ENCODE results near the gene MBOAT2. TPM values are rescaled to one million over a fixed set of nuclear protein-coding genes. Genes with fewer than 3 reads are reported as not detected.

MBOAT2 gene
- total and polyA plus RNA-seq, 2 of the 13 experiments (the other 11 are each of a cell fraction or from before 2014, with no cell fraction given): 0.11 to 0.36 TPM

DNA sequence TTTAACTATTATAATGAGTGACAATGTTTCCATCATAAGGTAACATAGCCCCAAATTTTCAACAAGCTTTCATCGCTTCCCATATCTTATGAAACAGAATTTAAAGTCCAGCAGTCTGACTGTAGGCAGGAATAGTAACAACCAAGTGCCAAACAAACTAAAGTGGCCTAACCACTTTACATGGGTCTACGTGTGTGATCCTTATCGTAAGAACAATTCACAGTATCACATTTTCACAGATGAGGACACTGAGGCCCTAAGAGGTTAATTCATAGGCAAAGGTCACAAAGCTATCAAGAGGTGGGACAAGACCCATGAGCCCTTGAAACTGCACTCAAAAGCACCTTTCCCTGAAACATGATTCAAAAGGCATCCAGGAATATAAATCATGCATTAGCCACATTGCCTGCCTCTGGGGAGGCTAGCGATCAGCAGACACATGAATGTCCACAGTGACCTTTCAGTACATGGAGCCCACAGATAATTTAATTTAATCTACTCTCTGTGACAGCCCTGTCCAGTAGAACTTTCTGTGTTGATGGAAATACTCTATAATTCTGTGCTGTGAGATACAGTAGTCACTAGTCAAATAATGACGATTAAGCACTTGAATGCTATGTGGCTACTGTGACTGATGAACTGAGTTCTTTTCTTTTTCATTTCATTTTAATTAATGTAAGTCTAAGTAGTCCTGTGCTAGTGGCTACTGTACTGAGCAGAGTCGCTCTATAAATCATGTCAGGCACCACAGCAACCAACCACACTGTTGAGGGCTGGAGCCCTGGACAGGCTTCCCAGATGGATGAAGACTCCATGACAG, 196.4 kb downstream of the MBOAT2 start:
- peaks cover 5% of the 10 kb centered on the region; the same call in 1 of the 2 replicates for H3K4me1 ChIP-seq (ENCODE audit: insufficient read depth, low read length)
- peak; percentile 8 for FAIRE-seq
- in situ Hi-C loops (cut with HindIII; ENCODE audit: extremely low pct_ligation_motif_present, low pct_unique_long_range_greater_than_20kb): no loop called here

DNA sequence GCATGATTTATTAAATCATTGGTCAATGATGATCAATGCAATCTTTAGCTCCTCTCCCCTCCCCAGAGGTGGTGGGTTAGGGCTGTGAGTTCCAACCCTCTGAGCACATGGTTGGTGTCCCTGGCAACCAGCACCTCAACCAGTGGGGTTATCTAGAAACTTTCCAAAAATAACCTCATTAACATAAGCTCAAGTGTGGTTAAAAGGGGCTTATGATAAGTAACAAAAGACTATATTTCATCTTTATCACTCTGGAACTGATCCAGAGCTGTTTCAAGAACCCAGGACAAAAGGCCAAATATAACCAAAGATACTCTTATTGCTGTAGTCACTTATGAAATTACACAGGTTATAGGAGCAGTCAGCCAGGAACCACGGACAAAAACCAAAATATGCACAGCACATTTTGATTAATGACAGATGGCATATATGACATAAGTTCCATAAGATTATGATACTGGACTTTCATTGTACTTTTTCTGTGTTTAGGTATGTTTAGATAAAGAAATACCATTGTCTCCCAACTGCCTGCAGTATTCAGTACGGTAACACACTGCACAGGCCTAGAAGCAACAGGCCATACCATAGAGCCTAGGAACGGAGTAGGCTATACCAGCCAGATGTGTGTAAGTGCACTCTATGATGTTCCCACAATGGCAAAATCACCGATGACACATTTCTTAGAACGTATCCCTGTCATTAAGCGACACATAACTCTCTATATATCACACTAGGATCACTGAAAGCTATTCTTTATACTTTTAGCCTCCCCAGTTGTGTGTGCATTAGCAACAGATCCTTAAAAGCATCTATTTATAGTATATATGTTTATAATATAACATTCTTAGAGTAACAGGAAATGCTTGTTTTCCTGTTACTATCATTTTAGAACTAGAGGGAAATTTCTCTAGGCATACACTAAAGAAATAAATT, 197.9 kb downstream of the MBOAT2 start:
- Histone ChIP-seq H3K27ac (ENCODE audit: extremely low read length, insufficient read depth, low read length) (no peak overlapping the region), H3K4me2 (ENCODE audit: low read depth, low read length) (no peak overlapping the region), H3K79me2 (ENCODE audit: insufficient read depth, low read length) (no peaks in the 10 kb centered on the region), H3K36me3 (replicated peaks in 1 of 2; ENCODE audit: control insufficient read depth in 1 of 2, insufficient read depth in 2 of 2, low read length in 2 of 2) (peaks cover 16 to 61% of the 10 kb centered on the region in 2 experiments), H3K27me3 (ENCODE audit: control insufficient read depth in 1 of 2, insufficient read depth in 2 of 2, low read length in 2 of 2) (no peaks in the 10 kb centered on the region), H4K20me1 (ENCODE audit: insufficient read depth, low read length) (no peaks in the 10 kb centered on the region), H3K9me3 (ENCODE audit: low read length) (no peaks in the 10 kb centered on the region), H3K9ac (ENCODE audit: insufficient read depth, low read depth, low read length) (no peak overlapping the region), H3K4me3 (replicated peaks in 1 of 3; ENCODE audit: insufficient read depth in 1 of 3, low read depth in 2 of 3, low read length in 3 of 3) (no peak overlapping the region), H2AFZ (ENCODE audit: low read length) (no peak overlapping the region), H3K4me1 (ENCODE audit: insufficient read depth, low read length) (peaks cover 5% of the 10 kb centered on the region; the same call in 1 of the 2 replicates)
- POLR2A ChIA-PET: no interaction called here
- no peak for TF ChIP-seq ZNF781 (CRISPR knock-in tag; IDR thresholded peaks at IDR 0.05; ENCODE audit: borderline replicate concordance, not compliant biosample characterization)
- TF ChIP-seq KAT8 (CRISPR knock-in tag; IDR thresholded peaks at IDR 0.05): no peak
- TF ChIP-seq ZFP36L1 (CRISPR knock-in tag; IDR thresholded peaks at IDR 0.05): no peak
- TF ChIP-seq NFE2L2 (IDR thresholded peaks at IDR 0.05; ENCODE audit: low read length): no peak
- no peak for TF ChIP-seq ZNF232 (CRISPR knock-in tag; IDR thresholded peaks at IDR 0.05; ENCODE audit: borderline replicate concordance)
- TF ChIP-seq ZNF367 (CRISPR knock-in tag; IDR thresholded peaks at IDR 0.05; ENCODE audit: borderline replicate concordance): no peak
- no TSS peak for BruUV-seq (replicated peaks)
- FAIRE-seq: peak; percentile 12
- in situ Hi-C loops (cut with HindIII; ENCODE audit: extremely low pct_ligation_motif_present, low pct_unique_long_range_greater_than_20kb): no loop called here
- WGBS (ENCODE audit: low lambda C conversion rate): 96% methylated on average over 6 of the region's 6 CpGs
- no peak for DNase-seq (ENCODE audit: low spot score)
- intact Hi-C loops (cut with micrococcal nuclease; ENCODE audit: unreplicated experiment): no loop called here
- CTCF ChIA-PET (ENCODE audit: low intra/inter-chr PET ratio, low total read pairs): no interaction called here
- ATAC-seq: no peak

More for the DNA sequence above, 196.4 kb downstream of the MBOAT2 start:
- Histone ChIP-seq H3K9me3 (ENCODE audit: low read length) (no peaks in the 10 kb centered on the region), H3K27ac (ENCODE audit: extremely low read length, insufficient read depth, low read length) (no peak overlapping the region), H2AFZ (ENCODE audit: low read length) (no peak overlapping the region), H3K36me3 (replicated peaks in 1 of 2; ENCODE audit: control insufficient read depth in 1 of 2, insufficient read depth in 2 of 2, low read length in 2 of 2) (peaks cover 17 to 64% of the 10 kb centered on the region in 2 experiments), H3K4me2 (ENCODE audit: low read depth, low read length) (no peak overlapping the region), H3K79me2 (ENCODE audit: insufficient read depth, low read length) (no peaks in the 10 kb centered on the region), H3K4me3 (replicated peaks in 1 of 3; ENCODE audit: insufficient read depth in 1 of 3, low read depth in 2 of 3, low read length in 3 of 3) (no peak overlapping the region), H4K20me1 (ENCODE audit: insufficient read depth, low read length) (no peaks in the 10 kb centered on the region; the same call in 1 of the 2 replicates), H3K27me3 (ENCODE audit: control insufficient read depth in 1 of 2, insufficient read depth in 2 of 2, low read length in 2 of 2) (no peaks in the 10 kb centered on the region), H3K9ac (ENCODE audit: insufficient read depth, low read depth, low read length) (no peak overlapping the region)
- ChIA-PET POLR2A (no interaction called here), CTCF (ENCODE audit: low intra/inter-chr PET ratio, low total read pairs) (no interaction called here)
- intact Hi-C loops (cut with micrococcal nuclease; ENCODE audit: unreplicated experiment): no loop called here
- 99% methylated on average over 6 of the region's 6 CpGs for WGBS (ENCODE audit: low lambda C conversion rate)
- 0 out of 2 replicates have a peak, but pooled peaks have one; percentile 8 for TF ChIP-seq MAFF (IDR thresholded peaks at IDR 0.05; ENCODE audit: low read depth, low read length)
- no peak for TF ChIP-seq ZNF737 (CRISPR knock-in tag; IDR thresholded peaks at IDR 0.05; ENCODE audit: borderline replicate concordance)
- TF ChIP-seq KDM1A (CRISPR knock-in tag; IDR thresholded peaks at IDR 0.05): no peak
- TF ChIP-seq MAFK (conservative IDR thresholded peaks at IDR 0.05 in 1 of 2, IDR thresholded peaks at IDR 0.05 in 1 of 2; ENCODE audit: low read length in 2 of 2): peak; percentile 21 to 36; a peak in 1 of 4 replicates
- ATAC-seq: no peak
- no peak for DNase-seq (ENCODE audit: low spot score)
- BruUV-seq (replicated peaks): no TSS peak

Data from HepG2 (cell line).